Bronchial epithelial cell (primary cell): ENCODE data around the gene BEAN1. TPM values are rescaled to one million over a fixed set of nuclear protein-coding genes. Genes with fewer than 3 reads are reported as not detected.
"Not testable (repeated sequence)": the region's sequence is repeated elsewhere in the genome, so short reads cannot be mapped to it uniquely, and the experiment has no call there.

Source experiments
- DNase-seq: peaks from one replicate; pipeline ENCODE4 v3.0.0-alpha.2; 2010; ENCODE audit warnings: low read depth
- FAIRE-seq: peaks from 2 replicates; lab custom pipeline; 2011; peaks lifted over from hg19 to GRCh38; lab: Jason Lieb, UNC
- H3K27me3 ChIP-seq: 2 replicates; pipeline ENCODE4 v1.5.1; 2011; ENCODE audit warnings: low read length; ENCODE audit not compliant: control insufficient read depth, insufficient read depth
- H3K36me3 ChIP-seq: 2 replicates; pipeline ENCODE4 v1.5.1; 2011; ENCODE audit warnings: low read length; ENCODE audit not compliant: control insufficient read depth, insufficient read depth
- H3K4me3 ChIP-seq: 2 replicates; pipeline ENCODE4 v1.5.1; 2011; ENCODE audit warnings: mild to moderate bottlenecking, low read depth, low read length, control low read depth
- total RNA-seq: library from RNA; depleted of rRNA; stranded (reverse); fragments of >200 nt; gene quantifications from 2 replicates; pipeline ENCODE4 v1.2.1, GENCODE V29; 2014
- TF ChIP-seq, protein P1 (sequence below): IDR thresholded peaks from 2 replicates; pipeline ENCODE4 v1.5.1; 2011; ENCODE audit warnings: mild to moderate bottlenecking, moderate library complexity, low read length, control low read depth, inconsistent platforms; ENCODE audit not compliant: insufficient read depth, severe bottlenecking

The BEAN1 gene
- total RNA-seq, 1 donor from 2014 or later: not detected

DNA sequence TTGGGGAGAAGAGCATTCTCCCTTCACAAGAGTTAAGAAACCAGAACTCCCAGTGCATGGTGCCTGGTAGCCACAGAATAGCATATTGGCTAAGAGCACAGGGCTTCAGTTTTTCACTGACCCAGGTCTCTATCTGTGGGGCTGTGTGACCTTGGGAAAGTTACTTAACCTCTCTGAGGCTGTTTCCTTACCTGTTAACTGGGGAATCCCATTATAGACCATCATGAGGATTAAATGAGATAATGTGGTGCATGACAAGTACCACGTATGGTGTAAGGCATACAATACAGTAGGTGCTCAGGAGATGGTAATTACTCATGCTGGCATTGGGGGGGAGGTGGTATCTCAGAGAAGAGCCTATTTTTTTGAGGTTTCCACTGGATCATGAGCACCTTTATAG is 33.6 kb downstream of the BEAN1 start:
- Histone ChIP-seq H3K36me3 (no peaks in the 10 kb centered on the region), H3K27me3 (peaks cover 9% of the 10 kb centered on the region), H3K4me3 (no peak overlapping the region)
- no peak for FAIRE-seq
- TF ChIP-seq, protein P1, sequence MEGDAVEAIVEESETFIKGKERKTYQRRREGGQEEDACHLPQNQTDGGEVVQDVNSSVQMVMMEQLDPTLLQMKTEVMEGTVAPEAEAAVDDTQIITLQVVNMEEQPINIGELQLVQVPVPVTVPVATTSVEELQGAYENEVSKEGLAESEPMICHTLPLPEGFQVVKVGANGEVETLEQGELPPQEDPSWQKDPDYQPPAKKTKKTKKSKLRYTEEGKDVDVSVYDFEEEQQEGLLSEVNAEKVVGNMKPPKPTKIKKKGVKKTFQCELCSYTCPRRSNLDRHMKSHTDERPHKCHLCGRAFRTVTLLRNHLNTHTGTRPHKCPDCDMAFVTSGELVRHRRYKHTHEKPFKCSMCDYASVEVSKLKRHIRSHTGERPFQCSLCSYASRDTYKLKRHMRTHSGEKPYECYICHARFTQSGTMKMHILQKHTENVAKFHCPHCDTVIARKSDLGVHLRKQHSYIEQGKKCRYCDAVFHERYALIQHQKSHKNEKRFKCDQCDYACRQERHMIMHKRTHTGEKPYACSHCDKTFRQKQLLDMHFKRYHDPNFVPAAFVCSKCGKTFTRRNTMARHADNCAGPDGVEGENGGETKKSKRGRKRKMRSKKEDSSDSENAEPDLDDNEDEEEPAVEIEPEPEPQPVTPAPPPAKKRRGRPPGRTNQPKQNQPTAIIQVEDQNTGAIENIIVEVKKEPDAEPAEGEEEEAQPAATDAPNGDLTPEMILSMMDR: no peak
- no peak for DNase-seq

DNA sequence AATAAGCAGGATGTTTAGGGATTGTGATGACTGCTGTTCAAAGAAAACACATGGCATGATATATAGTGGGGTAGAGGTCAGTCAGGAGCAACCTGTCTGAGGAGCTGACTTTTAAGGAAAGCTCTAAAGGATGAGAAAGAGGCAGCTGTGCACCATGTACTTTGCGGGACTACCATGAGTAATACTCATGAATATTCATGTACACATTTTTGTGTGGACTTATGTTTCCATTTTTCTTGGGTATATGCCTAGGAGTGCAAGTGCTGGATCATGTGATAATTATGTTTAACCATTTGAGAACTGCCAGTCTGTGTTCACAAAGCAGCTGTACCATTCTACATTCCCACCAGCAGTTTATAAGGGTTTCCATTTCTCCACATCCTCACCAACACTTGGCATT is 35.8 kb downstream of the BEAN1 start:
- TF ChIP-seq, protein P1: no peak
- H3K27me3 ChIP-seq: peaks cover 9% of the 10 kb centered on the region
- H3K36me3 ChIP-seq: no peaks in the 10 kb centered on the region
- no peak overlapping the region for H3K4me3 ChIP-seq
- FAIRE-seq (no peak), DNase-seq (no peak)

DNA sequence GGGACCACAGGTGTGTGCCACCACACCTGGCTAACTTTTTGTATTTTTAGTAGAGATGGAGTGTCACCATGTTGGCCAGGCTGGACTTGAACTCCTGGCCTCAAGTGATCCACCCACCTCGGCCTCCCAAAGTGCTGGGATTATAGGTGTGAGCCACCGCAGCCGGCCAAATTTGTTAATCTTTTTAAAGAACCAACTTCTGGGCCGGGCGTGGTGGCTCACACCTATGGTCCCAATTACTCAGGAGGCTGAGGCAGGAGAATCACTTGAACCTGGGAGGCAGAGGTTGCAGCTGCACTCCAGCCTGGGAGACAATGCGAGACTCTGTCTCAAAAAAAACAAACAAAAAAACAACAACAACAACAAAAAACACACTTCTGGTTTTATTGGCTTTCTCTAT is 38.9 kb downstream of the BEAN1 start:
- not testable (repeated sequence) for H3K27me3 ChIP-seq, DNase-seq, H3K4me3 ChIP-seq, FAIRE-seq, H3K36me3 ChIP-seq

DNA sequence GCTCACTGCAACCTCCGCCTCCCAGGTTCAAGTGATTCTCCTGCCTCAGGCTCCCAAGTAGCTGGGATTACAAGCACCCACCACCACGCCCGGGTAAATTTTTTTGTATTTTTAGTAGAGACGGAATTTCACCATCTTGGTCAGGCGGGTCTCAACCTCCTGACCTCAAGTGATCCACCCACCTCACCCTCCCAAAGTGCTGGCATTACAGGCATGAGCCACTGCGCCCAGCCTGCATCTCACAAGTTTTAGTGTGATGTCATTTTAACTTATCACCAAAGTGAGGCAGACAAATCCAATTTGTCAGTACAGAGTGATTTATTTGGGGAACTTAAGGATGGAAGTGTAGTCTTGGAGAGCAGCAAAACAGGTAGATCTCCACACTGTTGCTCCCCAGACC is 39.5 kb downstream of the BEAN1 start:
- not testable (repeated sequence) for H3K36me3 ChIP-seq, DNase-seq, H3K4me3 ChIP-seq, H3K27me3 ChIP-seq, FAIRE-seq

DNA sequence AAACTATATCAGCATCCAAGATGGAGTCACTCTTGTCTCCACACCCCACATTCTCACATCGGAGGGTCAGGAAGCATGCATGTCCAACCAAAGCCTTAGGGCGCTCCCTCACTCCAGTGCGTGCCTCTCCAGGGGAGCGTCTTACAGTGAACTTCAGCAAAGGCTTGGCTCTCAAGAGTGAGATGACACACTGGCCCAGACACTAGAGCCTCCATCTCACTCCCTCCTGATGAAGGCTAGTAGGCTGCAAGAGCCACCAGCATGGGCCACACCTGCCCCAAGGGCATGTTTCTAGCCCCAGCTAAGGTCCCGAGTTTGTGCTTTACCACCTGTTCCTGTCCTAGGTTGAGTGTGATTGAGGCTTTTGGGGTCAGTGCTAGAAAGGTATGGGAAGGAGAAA is 40.5 kb downstream of the BEAN1 start:
- DNase-seq (no peak), FAIRE-seq (no peak)
- TF ChIP-seq, protein P1: no peak

GRCh38 chr16:66468321-66468965 is 41.3 kb downstream of the BEAN1 start:
- no peak overlapping the region for H3K4me3 ChIP-seq
- no peak for DNase-seq
- no peaks in the 10 kb centered on the region for H3K27me3 ChIP-seq
- no peaks in the 10 kb centered on the region for H3K36me3 ChIP-seq
- no peak for FAIRE-seq
- TF ChIP-seq, protein P1: no peak

More for the DNA sequence above, 40.5 kb downstream of the BEAN1 start:
- Histone ChIP-seq H3K36me3 (no peaks in the 10 kb centered on the region), H3K4me3 (no peak overlapping the region), H3K27me3 (no peaks in the 10 kb centered on the region)
